H1 (cell line): Measurements from ENCODE around the gene KCNC2. TPM values are rescaled to one million over a fixed set of nuclear protein-coding genes. Genes with fewer than 3 reads are reported as not detected.

ENCODE experiments used
- CTCF ChIA-PET: fragments of 300-600 bp; sonication (Branson Sonifier 250); formaldehyde crosslinking; loops from one replicate; lab custom pipeline; 2021; ENCODE audit not compliant: partially characterized antibody; lab: Charles Lee
- POLR2A ChIA-PET: fragments of 300-600 bp; sonication (Branson Sonifier 250); formaldehyde crosslinking; loops from one replicate; lab custom pipeline; 2021; ENCODE audit warnings: inconsistent platforms; ENCODE audit not compliant: partially characterized antibody; lab: Charles Lee
- DNase-seq, 2 experiments: peaks; one replicate each; pipeline versions ENCODE4 v3.0.0 to v3.0.0-alpha.2; 2010 to 2022; ENCODE audit warnings: low spot score in 2 of 2, low read depth in 1 of 2, mixed read lengths in 1 of 2
- FAIRE-seq: peaks from 2 replicates; lab custom pipeline; 2011; peaks lifted over from hg19 to GRCh38; lab: Jason Lieb, UNC
- H2AFZ ChIP-seq: 2 replicates; pipeline ENCODE4 v1.8.1; 2012; ENCODE audit warnings: low read length, inconsistent platforms
- H2AK5ac ChIP-seq: 2 replicates; pipeline ENCODE4 v1.6.1; 2013; ENCODE audit warnings: low read depth, low read length
- H2BK120ac ChIP-seq: replicated peaks from 2 replicates; pipeline ENCODE3; 2013; ENCODE audit warnings: low read depth, low read length, inconsistent platforms
- H2BK12ac ChIP-seq: 2 replicates; pipeline ENCODE4 v1.6.1; 2013; ENCODE audit warnings: low read depth, low read length
- H2BK15ac ChIP-seq: 2 replicates; pipeline ENCODE4 v1.6.1; 2013; ENCODE audit warnings: low read length
- H2BK20ac ChIP-seq: 2 replicates; pipeline ENCODE4 v1.6.1; 2013; ENCODE audit warnings: low read length
- H2BK5ac ChIP-seq: 2 replicates; pipeline ENCODE4 v1.6.1; 2013; ENCODE audit warnings: low read depth, low read length
- H3K14ac ChIP-seq: 2 replicates; pipeline ENCODE4 v1.6.1; 2013; ENCODE audit warnings: inconsistent platforms; ENCODE audit not compliant: insufficient read length
- H3K18ac ChIP-seq: 2 replicates; pipeline ENCODE4 v1.6.1; 2013; ENCODE audit warnings: low read length; ENCODE audit errors: extremely low read depth
- H3K23ac ChIP-seq: 2 replicates; pipeline ENCODE4 v1.6.1; 2013; ENCODE audit warnings: inconsistent platforms; ENCODE audit not compliant: insufficient read length
- H3K23me2 ChIP-seq: 2 replicates; pipeline ENCODE4 v1.6.1; 2013; ENCODE audit warnings: low read depth, low read length
- H3K27ac ChIP-seq: 2 replicates; pipeline ENCODE4 v1.6.1; 2011; ENCODE audit warnings: low read depth, low read length, inconsistent platforms
- H3K27me3 ChIP-seq, 4 experiments: replicated peaks in 1 of 4; 1 replicate in 1 of 4; 2 replicates in 3 of 4; pipeline versions ENCODE4 v1.6.1 to v1.8.1; 2011 to 2013; ENCODE audit warnings: low read length in 3 of 4, mild to moderate bottlenecking in 3 of 4, inconsistent platforms in 2 of 4, mixed read lengths in 2 of 4, moderate library complexity in 1 of 4; ENCODE audit not compliant: control insufficient read depth in 3 of 4, insufficient read depth in 3 of 4; ENCODE audit errors: extremely low read depth in 1 of 4
- H3K36me3 ChIP-seq, 4 experiments: 2 replicates each; pipeline versions ENCODE4 v1.6.1 to v1.8.1; 2011 to 2013; ENCODE audit warnings: mild to moderate bottlenecking in 4 of 4, low read length in 3 of 4, moderate library complexity in 2 of 4, control low read depth in 1 of 4, inconsistent platforms in 1 of 4; ENCODE audit not compliant: insufficient read depth in 4 of 4, control insufficient read depth in 2 of 4
- H3K4ac ChIP-seq: replicated peaks from 2 replicates; pipeline ENCODE3; 2013; ENCODE audit warnings: low read length, low read depth, mixed read lengths, inconsistent platforms; ENCODE audit not compliant: insufficient read length
- H3K4me1 ChIP-seq, 4 experiments: replicated peaks in 1 of 4; 1 replicate in 1 of 4; 2 replicates in 3 of 4; pipeline versions ENCODE4 v1.6.1 to v1.8.1; 2011 to 2013; ENCODE audit warnings: low read length in 3 of 4, inconsistent platforms in 2 of 4, mixed read lengths in 1 of 4; ENCODE audit not compliant: insufficient read depth in 4 of 4, control insufficient read depth in 3 of 4
- H3K4me2 ChIP-seq, 2 experiments: 2 replicates each; pipeline versions ENCODE4 v1.6.1 to v1.8.1; 2011 to 2013; ENCODE audit warnings: low read depth in 2 of 2, low read length in 2 of 2, control low read depth in 1 of 2, inconsistent platforms in 1 of 2, mild to moderate bottlenecking in 1 of 2; ENCODE audit not compliant: insufficient read depth in 1 of 2
- H3K4me3 ChIP-seq, 4 experiments: fragments of 200-600, 300-600 bp in 1 of 4; sonication (generic), shearing (Covaris generic), sonication (Bioruptor Twin) in 1 of 4; 2 replicates each; pipeline versions ENCODE4 v1.5.1 to v1.8.1; 2011 to 2016; ENCODE audit warnings: low read length in 4 of 4, low read depth in 3 of 4, control low read depth in 2 of 4, inconsistent platforms in 2 of 4, mild to moderate bottlenecking in 2 of 4, mixed read lengths in 1 of 4, moderate library complexity in 1 of 4; ENCODE audit not compliant: insufficient read depth in 2 of 4; ENCODE audit errors: extremely low read depth in 1 of 4
- H3K56ac ChIP-seq: replicated peaks from 2 replicates; pipeline ENCODE3; 2013; ENCODE audit warnings: low read depth, mild to moderate bottlenecking, mixed read lengths, low read length, inconsistent platforms; ENCODE audit not compliant: insufficient read length
- H3K79me1 ChIP-seq: 2 replicates; pipeline ENCODE4 v1.6.1; 2013; ENCODE audit warnings: low read depth, low read length, control low read depth
- H3K79me2 ChIP-seq, 2 experiments: 2 replicates each; pipeline versions ENCODE4 v1.6.1 to v1.8.1; 2012 to 2013; ENCODE audit warnings: low read length in 2 of 2, mild to moderate bottlenecking in 2 of 2, inconsistent platforms in 1 of 2; ENCODE audit not compliant: insufficient read depth in 2 of 2, control insufficient read depth in 1 of 2
- H3K9ac ChIP-seq, 4 experiments: replicated peaks in 1 of 4; 1 replicate in 1 of 4; 2 replicates in 3 of 4; pipeline versions ENCODE4 v1.6.1 to v1.8.1; 2011 to 2013; ENCODE audit warnings: low read depth in 3 of 4, low read length in 3 of 4, control low read depth in 2 of 4, mild to moderate bottlenecking in 2 of 4, moderate library complexity in 2 of 4, inconsistent platforms in 1 of 4; ENCODE audit errors: extremely low read depth in 1 of 4
- H3K9me3 ChIP-seq, 2 experiments: 2 replicates each; pipeline versions ENCODE4 v1.6.1 to v1.8.1; 2012 to 2013; ENCODE audit warnings: mild to moderate bottlenecking in 2 of 2, moderate library complexity in 2 of 2, control low read depth in 1 of 2, inconsistent platforms in 1 of 2, low read depth in 1 of 2, low read length in 1 of 2, mixed read lengths in 1 of 2; ENCODE audit not compliant: insufficient read depth in 2 of 2
- H4K20me1 ChIP-seq, 2 experiments: replicated peaks in 1 of 2; 2 replicates each; pipeline versions ENCODE3 to v1.8.1; 2011 to 2013; ENCODE audit warnings: inconsistent platforms in 2 of 2, low read length in 2 of 2, mild to moderate bottlenecking in 1 of 2; ENCODE audit not compliant: insufficient read depth in 2 of 2, control insufficient read depth in 1 of 2
- H4K5ac ChIP-seq: 2 replicates; pipeline ENCODE4 v1.6.1; 2013; ENCODE audit warnings: low read length, low read depth, mixed read lengths, inconsistent platforms; ENCODE audit not compliant: insufficient read length
- H4K8ac ChIP-seq: 2 replicates; pipeline ENCODE4 v1.8.0; 2013; ENCODE audit warnings: mild to moderate bottlenecking, moderate library complexity, low read length, inconsistent platforms; ENCODE audit not compliant: insufficient read depth; ENCODE audit errors: extremely low read depth
- H4K91ac ChIP-seq: replicated peaks from 2 replicates; pipeline ENCODE3; 2013; ENCODE audit warnings: low read length, mixed read lengths, inconsistent platforms; ENCODE audit not compliant: insufficient read length
- ASH2L ChIP-seq: fragments of 200-600, 300-600 bp; sonication (generic); IDR thresholded peaks from one replicate; pipeline ENCODE4 v1.7.1; 2017; ENCODE audit warnings: low read length
- CTBP2 ChIP-seq: IDR thresholded peaks from 2 replicates; pipeline ENCODE4 v1.7.0; 2011; ENCODE audit warnings: borderline replicate concordance, mild to moderate bottlenecking, moderate library complexity, mixed read lengths, low read length; ENCODE audit not compliant: insufficient read depth, insufficient read length
- JUND ChIP-seq: IDR thresholded peaks from 2 replicates; pipeline ENCODE4 v1.6.1; 2011; ENCODE audit warnings: mild to moderate bottlenecking, improper control_type of control experiment, low read length
- NRF1 ChIP-seq: IDR thresholded peaks from 2 replicates; pipeline ENCODE4 v1.6.1; 2011; ENCODE audit warnings: mild to moderate bottlenecking, low read depth, low read length, improper control_type of control experiment
- POU5F1 ChIP-seq: IDR thresholded peaks from 2 replicates; pipeline ENCODE4 v1.6.1; 2011; ENCODE audit warnings: low read depth, mild to moderate bottlenecking, low read length, moderate library complexity
- RNF2 ChIP-seq: fragments of 200-900, 300-1000 bp; sonication (generic); IDR thresholded peaks from 2 replicates; pipeline ENCODE4 v1.7.1; 2016; ENCODE audit warnings: borderline replicate concordance, low read depth, mild to moderate bottlenecking, antibody characterized with exemption, low read length; ENCODE audit not compliant: poor library complexity, severe bottlenecking; ENCODE audit errors: missing control alignments
- SIX5 ChIP-seq: IDR thresholded peaks from 2 replicates; pipeline ENCODE4 v1.6.1; 2011; ENCODE audit warnings: mild to moderate bottlenecking, low read depth, low read length
- SP1 ChIP-seq: IDR thresholded peaks from 2 replicates; pipeline ENCODE4 v1.6.1; 2011; ENCODE audit warnings: low read depth, low read length
- TEAD4 ChIP-seq: IDR thresholded peaks from 2 replicates; pipeline ENCODE4 v1.6.1; 2012; ENCODE audit warnings: low read depth, low read length, inconsistent platforms, mixed read lengths
- polyA plus RNA-seq, 7 experiments: library from polyadenylated mRNA; depleted of rRNA in 3 of 7; stranded (reverse) in 5 of 7; unstranded in 2 of 7; fragments of >200 nt in 5 of 7; fragments of 200-250 nt in 2 of 7; gene quantifications; 1 replicate in 5 of 7; 2 replicates in 1 of 7; 4 replicates in 1 of 7; pipeline versions ENCODE4 v1.2.1 to v1.2.3, GENCODE V29; 2011 to 2013; ENCODE audit warnings: missing spikeins in 2 of 7, mixed read lengths in 2 of 7
- total RNA-seq: library from RNA; stranded (reverse); fragmentation: NEBNext Ultra II Directional; extraction: Animal tissue kit (Norgen Biotek cat#: 25700); gene quantifications from 2 replicates; pipeline ENCODE4 v1.2.1, GENCODE V29; 2021
- TF ChIP-seq, protein P1 (sequence below): IDR thresholded peaks from 2 replicates; pipeline ENCODE4 v1.6.1; 2012; ENCODE audit warnings: low read length, inconsistent platforms
- TF ChIP-seq, protein P2 (sequence below): IDR thresholded peaks from 2 replicates; pipeline ENCODE4 v1.6.1; 2012; ENCODE audit warnings: inconsistent platforms
- TF ChIP-seq, protein P3 (sequence below): IDR thresholded peaks from 2 replicates; pipeline ENCODE4 v1.6.1; 2011; ENCODE audit warnings: low read length, improper control_type of control experiment

KCNC2 gene
- total and polyA plus RNA-seq, 2 of the 8 experiments (the other 6 are each of a cell fraction or from before 2014, with no cell fraction given), result 0.03 TPM; not detected in 1

DNA sequence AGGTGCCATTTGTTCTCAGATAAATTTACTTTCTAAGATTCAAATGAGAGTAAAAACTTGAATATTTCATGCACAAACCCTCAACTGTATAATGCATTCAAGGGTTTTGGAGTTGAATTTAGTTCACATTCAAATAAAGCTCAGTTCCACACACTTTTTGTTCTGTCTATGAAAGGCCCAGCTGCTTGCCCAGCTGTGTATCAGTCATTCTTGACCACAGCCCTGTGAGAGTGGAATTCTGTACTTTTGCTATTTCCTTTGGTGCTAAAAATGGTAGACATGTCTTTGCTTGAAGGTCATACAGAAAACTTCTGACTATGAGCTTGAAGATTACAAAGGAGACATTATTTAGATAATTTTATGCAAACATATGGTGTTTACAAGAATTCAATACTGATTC lies 110.4 kb downstream of the KCNC2 start:
- Histone ChIP-seq H3K27me3 (no peaks in the 10 kb centered on the region), H3K4me3 (no peak overlapping the region), H4K8ac (no peak overlapping the region), H4K91ac (no peak overlapping the region), H3K23me2 (no peaks in the 10 kb centered on the region), H3K14ac (no peak overlapping the region), H2BK15ac (no peak overlapping the region), H4K5ac (no peak overlapping the region), H2AK5ac (no peak overlapping the region), H2BK20ac (no peak overlapping the region), H3K79me1 (no peaks in the 10 kb centered on the region), H3K79me2 (no peaks in the 10 kb centered on the region), H3K9me3 (no peaks in the 10 kb centered on the region), H3K23ac (no peak overlapping the region), H4K20me1 (no peaks in the 10 kb centered on the region), H3K56ac (no peak overlapping the region), H3K4ac (no peak overlapping the region), H3K27ac (no peak overlapping the region), H3K4me1 (no peaks in the 10 kb centered on the region), H3K36me3 (no peaks in the 10 kb centered on the region), H3K18ac (no peak overlapping the region), H2AFZ (no peak overlapping the region), H3K9ac (no peak overlapping the region), H2BK12ac (no peak overlapping the region), H2BK5ac (no peak overlapping the region), H3K4me2 (no peak overlapping the region), H2BK120ac (no peak overlapping the region)
- ChIA-PET CTCF (interaction anchor here (1.0 kb wide), 1 partner anchor 196 kb away, joined by 4 read pairs; no protein-coding TSS in a partner anchor), POLR2A (no interaction called here)
- no peak for DNase-seq
- FAIRE-seq, result no peak
- no peak for TF ChIP-seq SIX5
- TF ChIP-seq ASH2L, result no peak
- no peak for TF ChIP-seq POU5F1
- no peak for TF ChIP-seq TEAD4
- no peak for TF ChIP-seq NRF1
- TF ChIP-seq, protein P1, sequence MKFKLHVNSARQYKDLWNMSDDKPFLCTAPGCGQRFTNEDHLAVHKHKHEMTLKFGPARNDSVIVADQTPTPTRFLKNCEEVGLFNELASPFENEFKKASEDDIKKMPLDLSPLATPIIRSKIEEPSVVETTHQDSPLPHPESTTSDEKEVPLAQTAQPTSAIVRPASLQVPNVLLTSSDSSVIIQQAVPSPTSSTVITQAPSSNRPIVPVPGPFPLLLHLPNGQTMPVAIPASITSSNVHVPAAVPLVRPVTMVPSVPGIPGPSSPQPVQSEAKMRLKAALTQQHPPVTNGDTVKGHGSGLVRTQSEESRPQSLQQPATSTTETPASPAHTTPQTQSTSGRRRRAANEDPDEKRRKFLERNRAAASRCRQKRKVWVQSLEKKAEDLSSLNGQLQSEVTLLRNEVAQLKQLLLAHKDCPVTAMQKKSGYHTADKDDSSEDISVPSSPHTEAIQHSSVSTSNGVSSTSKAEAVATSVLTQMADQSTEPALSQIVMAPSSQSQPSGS, result no peak
- TF ChIP-seq CTBP2, result no peak
- no peak for TF ChIP-seq RNF2
- TF ChIP-seq, protein P2, sequence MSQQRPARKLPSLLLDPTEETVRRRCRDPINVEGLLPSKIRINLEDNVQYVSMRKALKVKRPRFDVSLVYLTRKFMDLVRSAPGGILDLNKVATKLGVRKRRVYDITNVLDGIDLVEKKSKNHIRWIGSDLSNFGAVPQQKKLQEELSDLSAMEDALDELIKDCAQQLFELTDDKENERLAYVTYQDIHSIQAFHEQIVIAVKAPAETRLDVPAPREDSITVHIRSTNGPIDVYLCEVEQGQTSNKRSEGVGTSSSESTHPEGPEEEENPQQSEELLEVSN, result no peak
- no peak for TF ChIP-seq JUND
- TF ChIP-seq, protein P3, sequence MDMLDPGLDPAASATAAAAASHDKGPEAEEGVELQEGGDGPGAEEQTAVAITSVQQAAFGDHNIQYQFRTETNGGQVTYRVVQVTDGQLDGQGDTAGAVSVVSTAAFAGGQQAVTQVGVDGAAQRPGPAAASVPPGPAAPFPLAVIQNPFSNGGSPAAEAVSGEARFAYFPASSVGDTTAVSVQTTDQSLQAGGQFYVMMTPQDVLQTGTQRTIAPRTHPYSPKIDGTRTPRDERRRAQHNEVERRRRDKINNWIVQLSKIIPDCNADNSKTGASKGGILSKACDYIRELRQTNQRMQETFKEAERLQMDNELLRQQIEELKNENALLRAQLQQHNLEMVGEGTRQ, result no peak
- no peak for TF ChIP-seq SP1
